Heart right ventricle (tissue), 16 donors: ENCODE data around the gene COX14. TPM values are rescaled to one million over a fixed set of nuclear protein-coding genes. Genes with fewer than 3 reads are reported as not detected.

Experiments used
- ATAC-seq, 8 donors: fragments of 200-7000 bp; cut with Tn5 transposase; one replicate each; pipeline ENCODE4 v1.9.1; 2020; ENCODE audit warnings: mild to moderate bottlenecking in 8 of 8, moderate library complexity in 8 of 8, moderate number of reproducible peaks in 1 of 8
- DNase-seq, 2 donors: peaks; one replicate each; pipeline ENCODE4 v3.0.0-alpha.2; 2020
- H3K27ac ChIP-seq, 10 donors: fragments of 200-600 bp; sonication (generic) in 2 of 10; one replicate each; pipeline versions ENCODE4 v1.5.0 to v1.8.0; 2020 to 2022; ENCODE audit warnings: mild to moderate bottlenecking in 3 of 10
- H3K27me3 ChIP-seq, 7 donors: fragments of 200-600 bp; one replicate each; pipeline ENCODE4 v1.8.0; 2021 to 2022; ENCODE audit warnings: mild to moderate bottlenecking in 2 of 7
- H3K36me3 ChIP-seq, 9 donors: fragments of 200-600 bp; sonication (generic) in 1 of 9; one replicate each; pipeline versions ENCODE4 v1.5.0 to v1.8.0; 2020 to 2022; ENCODE audit warnings: mild to moderate bottlenecking in 2 of 9
- H3K4me1 ChIP-seq, 9 donors: fragments of 200-600 bp; sonication (generic) in 1 of 9; one replicate each; pipeline versions ENCODE4 v1.5.0 to v1.8.0; 2020 to 2022; ENCODE audit warnings: mild to moderate bottlenecking in 4 of 9
- H3K4me3 ChIP-seq, 10 donors: fragments of 200-600 bp; sonication (generic) in 2 of 10; one replicate each; pipeline versions ENCODE4 v1.5.0 to v1.8.0; 2020 to 2022; ENCODE audit warnings: mild to moderate bottlenecking in 7 of 10, moderate library complexity in 2 of 10
- H3K9me3 ChIP-seq, 11 donors: fragments of 200-600 bp in 10 of 11; sonication (generic) in 2 of 11; one replicate each; pipeline versions ENCODE4 v1.5.0 to v1.8.0; 2013 to 2022; ENCODE audit warnings: mild to moderate bottlenecking in 2 of 11, control low read depth in 1 of 11, moderate library complexity in 1 of 11
- CTCF ChIP-seq, 9 donors: fragments of 200-600 bp; sonication (generic) in 2 of 9; IDR thresholded peaks; one replicate each; pipeline versions ENCODE4 v1.5.0 to v1.8.0; 2021 to 2022; ENCODE audit warnings: antibody characterized with exemption in 9 of 9, mild to moderate bottlenecking in 5 of 9, moderate library complexity in 1 of 9
- WGBS, 2 donors: extraction: QIAGEN DNeasy Blood & Tissue Kit; methylation state at CpG; one replicate each; pipeline ENCODE4 v1.1.7; 2013; ENCODE audit warnings: inconsistent platforms in 1 of 2; 5-methylcytosine and 5-hydroxymethylcytosine counted together
- intact Hi-C, 10 donors: fragments of 100-400 bp; cut with DNase I; formaldehyde crosslinking; loops; one replicate each; pipeline versions ENCODE4 v1.11.1 to v1.14.2; 2022
- polyA plus RNA-seq, 2 donors: library from polyadenylated mRNA; stranded (reverse); fragments of 200-250 nt; gene quantifications; one replicate each; pipeline ENCODE4 v1.2.3, GENCODE V29; 2013
- total RNA-seq, 10 donors: library from RNA; stranded (reverse); fragmentation: NEBNext Ultra II Directional in 3 of 10; extraction: Animal tissue kit (Norgen Biotek cat#: 25700) in 3 of 10; gene quantifications; one replicate each; pipeline versions ENCODE4 v1.2.1 to v1.2.4, GENCODE V29; 2021 to 2023
- donor health status: Arrhythmogenic right ventricular cardiomyopathy.
- donor health status: ischemic (EF 13 %, LVEDD 7.1; RV severe dilation, severe dysfunction).
- donor health status: healthy with polysubstance abuse.
- donor health status: DM: no; HTN: yes; CAD: no.
- donor health status: DM: no; HTN: no; CAD: no.
- donor health status: ischemic (EF 25% LVEDD 6.9; RV normal size, moderate dysfunction).
- donor health status: ischemic (EF 25% LVEDD 5.7; RV mildly dilated, moderate dysfunction).
- donor health status: healthy.
- donor health status: DM: yes; HTN: yes; CAD: no.
- donor health status: Ischemic cardiomyopathy.
- donor health status: ischemic (EF 35%, LVEDD 5.7; RV mildly dilated, moderate dysfunction).
- donor health status: nonischemic (EF 11% LVEDD 7.7; RV severe dilation, severe dysfunction).
- donor health status: DM: yes; HTN: yes; CAD: no.
- donor health status: PGD.
- donor health status: ischemic (EF 29% LVEDD 5.4; RV normal size, mild dysfunction).
- donor health status: nonischemic (EF 23%, LVEDD 6.1; RV moderate dilation, normal function).

The COX14 gene
- total and polyA plus RNA-seq, 12 donors: 93.8 to 239 (median 165) TPM

GRCh38 chr12:50129290-50129689, 17.3 kb downstream of the COX14 start:
- ATAC-seq: no peak
- no peak for TF ChIP-seq CTCF (IDR thresholded peaks at IDR 0.05)
- Histone ChIP-seq H3K4me3 (no peak overlapping the region), H3K27me3 (no peaks in the 10 kb centered on the region), H3K36me3 (peaks cover 0 to 99% (median 45%) of the 10 kb centered on the region in 9 donors), H3K27ac (no peak overlapping the region), H3K9me3 (no peaks in the 10 kb centered on the region), H3K4me1 (peaks cover 0 to 47% (median 15%) of the 10 kb centered on the region in 9 donors)
- no peak for DNase-seq
- intact Hi-C loops: loop anchor here in 1 of 10 donors (5.0 kb wide), 1 partner anchor 48 kb away; no protein-coding TSS in a partner anchor
- 80 to 91% methylated on average over 4 of the region's 4 CpGs for WGBS, 2 donors

GRCh38 chr12:50132505-50133135, 20.6 kb downstream of the COX14 start:
- Histone ChIP-seq H3K36me3 (peaks cover 0 to 96% (median 51%) of the 10 kb centered on the region in 9 donors), H3K9me3 (no peaks in the 10 kb centered on the region), H3K27me3 (no peaks in the 10 kb centered on the region), H3K27ac (no peak overlapping the region), H3K4me3 (no peak overlapping the region), H3K4me1 (peaks cover 0 to 35% (median 4%) of the 10 kb centered on the region in 9 donors)
- ATAC-seq (no peak), DNase-seq (no peak)
- peak in 8 of 9 donors; percentile 40 to 73 (median 47) for TF ChIP-seq CTCF (IDR thresholded peaks at IDR 0.05)
- WGBS, 2 donors: 75 to 85% methylated on average over 2 of the region's 2 CpGs
- intact Hi-C loops: loop anchor here in 3 of 10 donors (2.0 to 5.0 kb wide), 3 partner anchors 40 to 45 kb away; no protein-coding TSS in a partner anchor

GRCh38 chr12:50142993-50143392, 31.0 kb downstream of the COX14 start:
- WGBS, 2 donors: 78 to 80% methylated on average over 8 of the region's 8 CpGs
- peaks cover 0 to 23% (median 5%) of the 10 kb centered on the region in 9 donors for H3K4me1 ChIP-seq
- no peak overlapping the region for H3K4me3 ChIP-seq
- H3K27ac ChIP-seq: no peak overlapping the region
- TF ChIP-seq CTCF (IDR thresholded peaks at IDR 0.05): no peak
- H3K9me3 ChIP-seq: no peaks in the 10 kb centered on the region
- intact Hi-C loops: no loop called here
- peaks cover 0 to 66% (median 7%) of the 10 kb centered on the region in 9 donors for H3K36me3 ChIP-seq
- ATAC-seq (no peak), DNase-seq (no peak)
- H3K27me3 ChIP-seq: no peaks in the 10 kb centered on the region

- H3K4me3 ChIP-seq: no peak overlapping the region
- peaks cover 3 to 30% (median 9%) of the 10 kb centered on the region in 9 donors for H3K4me1 ChIP-seq
- intact Hi-C loops: no loop called here
- no peaks in the 10 kb centered on the region for H3K27me3 ChIP-seq
- no peaks in the 10 kb centered on the region for H3K9me3 ChIP-seq
- peak overlapping the region in 3 of 10 donors; percentile 22 to 59 (median 30) for H3K27ac ChIP-seq
- ATAC-seq: peak in 2 of 8 donors; percentile 61 to 71
- TF ChIP-seq CTCF (IDR thresholded peaks at IDR 0.05): no peak
- peaks cover 0 to 42% (median 7%) of the 10 kb centered on the region in 9 donors for H3K36me3 ChIP-seq
- WGBS, 2 donors: 37 to 40% methylated on average over 2 of the region's 2 CpGs
- DNase-seq: no peak
Measured at GRCh38 chr12:50145439-50145838, 33.4 kb downstream of the COX14 start.
